HG03521 (cell line): Measurements from ENCODE around the gene PLXNB3.

Experiments used
- ATAC-seq: cut with Tn5 transposase; IDR thresholded peaks from one replicate; pipeline ENCODE4 v1.9.1; 2021; ENCODE audit warnings: mild to moderate bottlenecking, moderate library complexity; ENCODE audit not compliant: unreplicated experiment

Gene PLXNB3

DNA sequence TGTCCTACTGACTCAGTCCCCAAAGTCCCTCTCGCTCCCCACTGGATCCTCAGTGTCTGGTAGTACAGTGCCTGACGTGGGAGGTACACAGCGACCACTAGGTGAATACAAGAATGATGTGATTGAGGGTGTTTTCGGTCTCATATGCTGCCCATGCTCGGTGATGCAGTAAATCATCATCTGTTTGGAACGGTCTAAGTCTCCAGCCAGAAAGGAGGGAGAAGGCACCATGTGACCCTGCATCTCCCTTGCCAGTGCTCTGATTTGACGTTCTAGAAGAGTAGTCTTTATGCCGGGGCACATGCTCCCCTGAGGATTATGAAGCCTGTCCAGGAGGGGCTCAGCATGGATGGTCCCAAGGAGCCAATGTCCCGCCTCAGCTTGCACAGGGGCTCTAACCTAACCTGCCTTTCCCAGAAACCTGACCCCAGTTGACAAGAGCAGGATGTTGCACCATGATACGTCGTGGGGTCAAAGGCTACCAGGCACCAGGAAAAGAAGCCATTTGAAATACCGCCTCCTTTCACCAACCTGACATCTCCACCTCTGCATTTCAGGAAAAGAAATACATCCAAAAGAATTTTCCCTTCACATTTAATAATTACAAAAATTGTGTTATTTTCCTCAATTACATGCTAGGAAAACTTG is 13.8 kb upstream of the PLXNB3 start:
- ATAC-seq, result no peak

DNA sequence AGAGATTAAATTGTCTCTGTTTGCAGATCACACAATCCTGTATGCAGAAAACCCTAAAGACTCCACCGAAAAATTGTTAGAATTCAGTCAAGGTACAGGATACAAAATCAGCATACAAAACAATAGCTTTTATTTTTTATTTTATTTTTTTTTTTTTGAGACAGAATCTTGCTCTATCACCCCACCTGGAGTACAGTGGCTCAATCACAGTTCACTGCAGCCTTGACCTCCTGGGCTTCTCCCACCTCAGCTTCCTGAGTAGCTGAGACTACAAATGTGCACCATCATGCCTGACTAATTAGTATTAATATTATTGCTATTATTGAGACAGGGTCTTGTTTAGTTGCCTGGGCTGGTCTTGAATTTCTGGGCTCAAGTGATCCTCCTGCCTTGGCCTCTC is 8.9 kb upstream of the PLXNB3 start:
- ATAC-seq, result no peak

DNA sequence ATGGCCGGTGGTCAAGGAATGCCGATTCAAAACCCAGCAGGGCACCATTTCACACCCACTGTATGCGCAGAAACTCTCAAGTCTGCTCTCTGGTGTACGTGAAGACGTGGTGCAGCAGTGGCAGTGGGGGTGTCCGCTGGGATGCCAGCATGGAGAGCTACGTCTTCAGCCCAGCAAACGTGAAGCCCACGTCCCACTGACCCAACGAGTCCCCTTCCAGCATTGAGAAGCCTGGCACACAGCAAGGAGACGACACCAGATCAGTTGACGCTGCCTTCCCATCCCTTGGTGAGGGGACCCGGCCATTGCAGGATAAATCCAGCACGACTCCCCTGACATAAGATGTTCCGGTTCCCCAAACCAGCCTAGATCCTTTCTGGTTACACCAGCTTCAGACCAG is 2.2 kb upstream of the PLXNB3 start:
- ATAC-seq, result no peak

DNA sequence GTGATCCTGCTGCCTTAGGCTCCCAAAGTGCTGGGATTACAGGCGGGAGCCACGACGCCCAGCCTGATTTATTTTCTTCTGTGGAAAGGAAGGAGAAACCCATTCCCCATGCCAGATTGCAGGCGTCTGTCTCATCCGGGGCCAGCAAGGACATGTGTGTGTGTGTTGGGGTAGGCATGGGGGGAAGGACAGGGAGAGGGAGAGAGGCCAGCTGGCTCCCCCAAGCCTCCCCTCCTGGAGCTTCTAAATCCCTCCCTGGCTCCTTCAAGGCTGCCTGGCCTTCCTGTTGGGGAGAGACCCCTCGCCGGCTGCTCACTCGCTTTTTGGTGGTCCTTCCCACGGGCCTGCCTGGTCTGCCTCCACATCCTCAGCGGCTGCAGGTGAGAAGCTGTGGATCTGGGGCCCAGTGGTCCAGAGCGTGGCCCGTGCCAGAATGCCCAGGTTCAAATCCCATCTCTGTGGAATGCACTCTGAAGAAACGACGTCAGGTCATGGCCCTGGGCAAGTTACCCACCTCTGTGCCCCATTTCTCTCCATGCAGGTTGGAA is 1.3 kb upstream of the PLXNB3 start:
- ATAC-seq, result no peak

DNA sequence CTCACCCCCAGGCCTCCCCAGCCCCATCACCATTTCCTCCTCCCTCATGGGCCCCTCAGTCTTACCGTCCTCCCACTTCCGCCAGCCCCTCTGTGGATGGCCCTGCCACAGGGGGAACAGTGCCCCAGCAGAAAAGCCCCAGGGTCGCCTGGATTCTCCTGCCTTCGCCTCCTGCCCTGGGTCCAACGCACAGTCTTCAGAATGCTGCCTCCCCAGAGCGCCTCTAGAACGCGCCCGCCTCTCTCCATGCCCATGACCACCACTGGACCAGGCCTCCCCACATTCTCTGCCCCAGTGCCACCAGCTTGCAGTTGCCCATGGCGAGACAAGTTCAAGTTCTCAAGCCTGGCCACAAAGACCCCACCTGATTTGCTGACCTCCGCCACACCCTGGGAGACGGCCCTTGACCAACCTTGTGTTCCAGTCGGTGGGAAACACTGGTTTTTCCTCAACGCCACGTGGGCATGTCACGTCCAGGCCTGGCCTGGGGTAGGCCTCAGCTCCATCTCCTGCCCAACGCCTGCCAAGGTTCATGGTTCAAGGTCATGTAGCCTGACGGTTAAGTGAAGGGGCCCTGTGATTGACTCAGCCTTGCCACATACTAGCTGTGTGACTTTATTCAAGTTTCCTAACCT is 634 bp upstream of the PLXNB3 start:
- ATAC-seq, result no peak

DNA sequence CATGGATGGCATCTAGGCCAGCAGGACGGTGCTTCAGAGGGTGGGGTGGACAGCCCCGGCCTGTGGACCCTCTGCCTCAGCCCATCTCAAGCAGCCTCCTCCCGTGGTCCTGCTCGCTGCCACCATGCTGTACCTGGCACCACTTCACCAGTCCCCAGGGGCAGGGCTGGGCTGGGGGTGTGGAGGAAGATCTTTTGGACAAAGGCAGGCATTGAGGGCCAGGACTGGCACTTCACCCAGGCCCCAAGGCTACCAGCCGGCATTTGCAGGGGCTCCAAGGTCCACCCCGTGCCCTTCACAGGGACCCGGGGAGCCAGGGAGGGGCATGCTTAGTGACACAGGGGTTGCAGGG is 713 bp downstream of the PLXNB3 start:
- ATAC-seq, result no peak

DNA sequence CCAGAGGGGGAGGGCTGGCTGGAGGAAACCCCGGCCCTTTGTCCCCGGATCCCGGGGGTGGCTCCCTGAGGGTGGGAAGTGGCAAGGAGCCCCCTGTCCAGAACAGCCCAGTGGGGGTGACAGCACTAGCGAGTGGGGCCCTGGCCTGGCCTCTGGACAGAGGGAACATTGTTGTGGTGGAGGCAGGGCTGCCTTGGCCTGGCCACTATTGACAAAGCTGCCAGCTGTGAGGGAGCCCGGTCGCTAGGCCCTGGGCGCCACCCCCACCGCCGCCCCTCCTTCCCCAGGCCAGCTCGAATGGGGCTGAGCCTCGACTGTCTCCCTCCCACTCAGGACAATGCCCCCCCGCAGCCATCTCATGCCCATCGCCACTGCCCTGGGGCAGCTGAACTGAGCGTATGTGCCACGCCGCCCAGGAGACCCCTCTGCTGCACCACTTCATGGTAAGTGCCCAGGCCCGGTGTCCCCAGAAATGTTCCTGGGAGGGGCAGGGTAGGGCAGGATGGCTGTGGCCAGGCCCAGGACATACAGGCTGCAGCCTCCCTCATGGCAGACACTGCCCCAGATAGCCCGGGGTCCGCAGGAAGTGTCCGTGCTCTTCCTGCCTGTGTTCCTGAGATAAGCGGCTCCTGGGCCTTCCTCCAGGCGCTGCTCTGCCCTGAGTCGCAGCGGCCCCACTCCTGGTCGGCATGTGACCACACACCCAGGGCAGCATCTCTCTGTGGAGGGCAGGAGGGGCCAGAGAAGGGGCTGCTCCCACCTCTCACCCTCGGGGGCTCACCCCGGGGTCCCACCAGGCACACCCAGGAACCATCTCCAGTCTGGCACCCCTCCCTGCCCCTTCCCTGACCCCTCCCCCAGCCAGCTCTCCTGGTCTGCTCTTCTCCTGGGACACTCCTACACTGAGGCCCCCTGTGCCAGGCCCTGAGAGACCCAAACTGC is 1.4 kb downstream of the PLXNB3 start:
- ATAC-seq, result no peak

DNA sequence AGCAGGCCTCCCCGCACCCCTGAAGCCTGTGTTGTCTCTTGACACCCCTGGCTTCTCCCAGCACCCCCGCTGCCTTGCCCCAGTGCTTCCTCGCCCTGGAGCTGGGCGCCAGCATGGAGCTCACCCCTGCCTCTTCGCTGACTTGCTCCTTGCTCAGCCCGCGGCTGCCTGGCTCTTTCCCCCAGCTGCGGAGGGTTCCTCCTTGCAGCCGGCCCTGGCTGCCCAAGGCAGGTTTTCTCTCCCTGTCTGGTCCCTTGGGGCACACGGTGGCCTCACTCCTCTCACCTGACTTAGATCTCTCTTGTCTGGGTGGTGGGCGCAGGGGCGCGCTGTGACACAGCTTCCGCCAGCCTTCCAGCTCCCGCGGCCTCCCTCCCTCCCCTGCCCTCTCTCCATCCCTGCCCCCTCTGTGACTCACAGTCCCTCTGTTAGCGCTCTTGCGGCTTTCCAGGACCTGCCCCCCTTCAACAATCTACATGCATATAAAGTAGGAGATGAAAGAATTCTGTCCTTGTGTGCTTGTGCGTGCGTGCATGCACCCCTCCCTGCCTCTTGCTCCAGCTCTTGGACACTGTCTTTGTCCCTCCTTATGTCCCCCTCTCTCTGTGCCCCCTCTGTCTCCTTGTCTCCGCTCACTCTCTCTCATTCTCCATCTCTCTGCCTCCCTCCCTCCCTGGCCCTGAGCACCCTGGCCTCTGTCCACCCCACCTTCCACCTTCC is 2.2 kb downstream of the PLXNB3 start:
- no peak for ATAC-seq

DNA sequence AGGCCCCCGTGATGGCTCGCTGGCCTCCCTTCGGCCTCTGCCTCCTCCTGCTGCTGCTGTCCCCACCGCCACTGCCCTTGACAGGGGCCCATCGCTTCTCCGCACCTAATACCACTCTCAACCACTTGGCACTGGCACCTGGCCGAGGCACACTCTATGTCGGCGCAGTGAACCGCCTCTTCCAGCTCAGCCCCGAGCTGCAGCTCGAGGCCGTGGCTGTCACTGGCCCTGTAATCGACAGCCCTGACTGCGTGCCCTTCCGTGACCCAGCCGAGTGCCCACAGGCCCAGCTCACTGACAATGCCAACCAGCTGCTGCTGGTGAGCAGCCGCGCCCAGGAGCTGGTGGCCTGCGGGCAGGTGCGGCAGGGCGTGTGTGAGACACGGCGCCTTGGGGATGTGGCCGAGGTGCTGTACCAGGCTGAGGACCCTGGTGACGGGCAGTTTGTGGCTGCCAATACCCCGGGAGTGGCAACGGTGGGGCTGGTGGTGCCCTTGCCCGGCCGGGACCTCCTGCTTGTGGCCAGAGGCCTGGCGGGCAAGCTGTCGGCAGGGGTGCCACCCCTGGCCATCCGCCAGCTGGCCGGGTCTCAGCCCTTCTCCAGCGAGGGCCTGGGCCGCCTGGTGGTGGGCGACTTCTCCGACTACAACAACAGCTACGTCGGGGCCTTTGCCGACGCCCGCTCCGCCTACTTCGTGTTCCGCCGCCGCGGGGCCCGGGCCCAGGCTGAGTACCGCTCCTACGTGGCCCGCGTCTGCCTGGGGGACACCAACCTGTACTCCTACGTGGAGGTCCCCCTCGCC is 3.0 kb downstream of the PLXNB3 start:
- ATAC-seq, result no peak

DNA sequence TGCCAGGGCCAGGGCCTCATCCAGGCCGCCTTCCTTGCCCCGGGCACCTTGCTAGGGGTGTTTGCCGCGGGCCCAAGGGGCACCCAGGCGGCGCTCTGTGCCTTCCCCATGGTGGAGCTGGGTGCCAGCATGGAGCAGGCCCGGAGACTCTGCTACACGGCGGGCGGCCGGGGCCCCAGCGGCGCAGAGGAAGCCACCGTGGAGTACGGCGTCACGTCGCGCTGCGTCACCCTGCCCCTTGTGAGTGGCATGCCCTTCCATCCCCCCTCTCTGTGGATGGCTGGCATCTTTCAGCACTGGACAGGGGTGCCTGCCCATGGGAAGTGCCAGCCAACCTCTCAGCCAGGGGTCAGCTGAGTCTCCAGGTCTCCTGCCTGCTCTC is 3.6 kb downstream of the PLXNB3 start:
- no peak for ATAC-seq

DNA sequence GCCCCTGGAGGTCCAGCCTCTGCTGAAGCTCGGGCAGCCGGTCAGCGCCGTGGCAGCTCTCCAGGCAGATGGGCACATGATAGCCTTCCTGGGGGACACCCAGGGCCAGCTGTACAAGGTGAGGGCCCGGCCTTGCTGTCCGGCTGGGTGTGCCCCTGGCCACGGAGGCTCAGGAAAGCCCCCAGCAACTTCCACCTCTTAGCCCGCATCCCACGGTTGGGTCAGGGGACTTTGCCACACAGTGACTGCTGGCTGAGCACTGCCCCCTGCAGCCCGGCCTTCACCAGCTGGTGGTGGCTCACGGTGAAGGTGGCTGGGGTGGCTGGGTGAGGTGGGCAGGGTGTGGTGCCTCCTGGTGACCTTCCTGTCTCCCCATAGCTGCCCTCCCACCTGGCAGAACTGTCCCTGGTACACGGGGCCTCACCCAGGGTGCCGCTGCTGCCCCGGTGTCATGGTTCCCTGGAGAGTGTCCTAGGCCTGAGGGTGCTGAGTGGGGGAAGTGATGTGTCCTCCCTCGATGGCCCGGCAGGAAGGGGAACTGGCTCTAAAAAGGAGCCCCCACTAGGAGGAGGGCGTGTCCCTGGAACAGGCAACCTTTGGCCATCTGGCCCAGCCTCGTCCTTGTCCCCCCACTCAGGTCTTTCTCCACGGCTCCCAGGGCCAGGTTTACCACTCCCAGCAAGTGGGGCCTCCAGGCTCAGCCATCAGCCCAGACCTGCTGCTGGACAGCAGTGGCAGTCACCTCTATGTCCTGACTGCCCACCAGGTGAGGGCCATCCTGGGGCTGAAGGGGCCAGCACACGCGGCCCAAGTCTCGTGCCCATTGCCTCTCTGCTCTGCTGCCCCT is 4.5 kb downstream of the PLXNB3 start:
- no peak for ATAC-seq

DNA sequence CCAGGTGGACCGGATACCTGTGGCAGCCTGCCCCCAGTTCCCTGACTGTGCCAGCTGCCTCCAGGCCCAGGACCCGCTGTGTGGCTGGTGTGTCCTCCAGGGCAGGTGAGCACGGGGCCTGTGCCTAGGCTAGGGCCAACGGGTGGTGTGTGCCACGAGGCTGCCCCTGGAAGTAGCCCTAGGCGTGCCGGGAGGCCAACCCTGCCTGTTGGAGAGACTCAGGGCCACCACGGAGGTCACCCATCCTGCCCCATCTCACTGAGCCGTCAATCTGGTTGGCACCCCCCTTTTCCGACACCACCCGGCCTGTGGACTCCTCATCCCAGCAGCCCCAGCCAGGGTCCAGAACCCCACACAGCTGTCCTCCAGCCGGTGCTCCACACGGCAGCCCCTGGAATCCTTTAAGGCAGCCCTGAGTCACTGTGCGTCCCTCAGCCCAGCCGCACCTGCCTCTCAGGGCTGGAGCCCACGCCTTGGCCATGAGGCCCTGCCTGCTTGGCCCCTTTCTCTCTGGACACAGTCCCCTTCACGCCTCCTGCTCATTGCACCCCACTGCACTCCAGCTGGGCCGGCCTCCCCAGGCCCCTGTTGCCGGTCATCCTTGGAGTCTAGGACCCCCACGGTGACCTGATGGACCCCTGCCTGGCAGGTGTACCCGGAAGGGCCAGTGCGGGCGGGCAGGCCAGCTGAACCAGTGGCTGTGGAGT is 5.3 kb downstream of the PLXNB3 start:
- no peak for ATAC-seq

DNA sequence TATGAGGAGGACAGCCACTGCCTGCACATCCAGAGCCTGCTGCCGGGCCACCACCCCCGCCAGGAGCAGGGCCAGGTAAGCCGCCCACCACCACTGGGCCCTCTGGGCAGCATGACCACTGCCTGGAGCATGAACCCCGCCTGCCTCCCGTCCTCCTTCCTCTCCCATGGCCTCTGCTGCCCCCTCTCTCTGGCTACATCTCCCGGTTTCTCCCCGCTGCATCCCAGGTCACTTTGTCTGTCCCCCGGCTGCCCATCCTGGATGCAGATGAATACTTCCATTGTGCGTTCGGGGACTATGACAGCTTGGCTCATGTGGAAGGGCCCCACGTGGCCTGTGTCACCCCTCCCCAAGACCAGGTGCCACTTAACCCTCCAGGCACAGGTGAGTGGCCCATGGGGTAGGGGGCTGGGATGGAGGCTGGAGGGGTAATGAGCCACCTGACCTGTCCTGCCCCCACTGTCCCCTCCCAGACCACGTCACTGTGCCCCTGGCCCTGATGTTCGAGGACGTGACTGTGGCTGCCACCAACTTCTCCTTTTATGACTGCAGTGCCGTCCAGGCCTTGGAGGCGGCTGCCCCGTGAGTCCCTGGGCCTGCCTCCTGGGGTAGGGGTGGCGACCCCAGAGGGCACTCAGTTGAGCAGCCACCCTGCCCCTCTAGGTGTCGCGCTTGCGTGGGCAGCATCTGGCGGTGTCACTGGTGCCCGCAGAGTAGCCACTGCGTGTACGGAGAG is 6.0 kb downstream of the PLXNB3 start:
- no peak for ATAC-seq

DNA sequence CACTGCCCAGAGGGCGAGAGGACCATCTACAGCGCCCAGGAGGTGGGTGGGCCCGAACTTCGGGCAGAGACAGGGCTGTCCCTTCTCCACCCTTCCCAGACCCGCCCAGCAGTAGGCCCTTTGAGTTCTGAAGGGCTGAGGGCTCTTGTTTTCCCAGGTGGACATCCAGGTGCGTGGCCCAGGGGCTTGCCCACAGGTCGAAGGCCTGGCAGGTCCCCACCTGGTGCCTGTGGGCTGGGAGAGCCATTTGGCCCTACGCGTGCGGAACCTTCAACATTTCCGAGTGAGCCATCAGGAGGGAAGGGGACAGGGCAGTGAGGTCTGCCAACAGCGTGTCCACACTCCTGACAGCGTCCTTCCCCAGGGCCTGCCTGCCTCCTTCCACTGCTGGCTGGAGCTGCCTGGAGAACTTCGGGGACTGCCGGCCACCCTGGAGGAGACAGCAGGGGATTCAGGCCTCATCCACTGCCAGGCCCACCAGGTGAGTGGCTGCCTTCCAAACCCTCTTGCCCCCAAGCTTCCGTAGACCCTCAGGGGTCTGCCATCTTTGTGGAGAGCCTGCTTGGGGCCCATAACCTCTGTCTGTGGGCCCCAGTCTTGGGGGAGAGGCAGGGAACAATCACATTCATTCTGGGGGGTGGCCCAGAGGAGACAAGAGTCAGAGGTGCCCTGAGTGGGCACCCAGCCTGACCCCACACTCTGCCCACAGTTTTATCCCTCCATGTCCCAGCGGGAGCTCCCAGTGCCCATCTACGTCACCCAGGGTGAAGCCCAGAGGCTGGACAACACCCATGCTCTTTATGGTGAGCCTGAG is 6.8 kb downstream of the PLXNB3 start:
- ATAC-seq, result no peak

DNA sequence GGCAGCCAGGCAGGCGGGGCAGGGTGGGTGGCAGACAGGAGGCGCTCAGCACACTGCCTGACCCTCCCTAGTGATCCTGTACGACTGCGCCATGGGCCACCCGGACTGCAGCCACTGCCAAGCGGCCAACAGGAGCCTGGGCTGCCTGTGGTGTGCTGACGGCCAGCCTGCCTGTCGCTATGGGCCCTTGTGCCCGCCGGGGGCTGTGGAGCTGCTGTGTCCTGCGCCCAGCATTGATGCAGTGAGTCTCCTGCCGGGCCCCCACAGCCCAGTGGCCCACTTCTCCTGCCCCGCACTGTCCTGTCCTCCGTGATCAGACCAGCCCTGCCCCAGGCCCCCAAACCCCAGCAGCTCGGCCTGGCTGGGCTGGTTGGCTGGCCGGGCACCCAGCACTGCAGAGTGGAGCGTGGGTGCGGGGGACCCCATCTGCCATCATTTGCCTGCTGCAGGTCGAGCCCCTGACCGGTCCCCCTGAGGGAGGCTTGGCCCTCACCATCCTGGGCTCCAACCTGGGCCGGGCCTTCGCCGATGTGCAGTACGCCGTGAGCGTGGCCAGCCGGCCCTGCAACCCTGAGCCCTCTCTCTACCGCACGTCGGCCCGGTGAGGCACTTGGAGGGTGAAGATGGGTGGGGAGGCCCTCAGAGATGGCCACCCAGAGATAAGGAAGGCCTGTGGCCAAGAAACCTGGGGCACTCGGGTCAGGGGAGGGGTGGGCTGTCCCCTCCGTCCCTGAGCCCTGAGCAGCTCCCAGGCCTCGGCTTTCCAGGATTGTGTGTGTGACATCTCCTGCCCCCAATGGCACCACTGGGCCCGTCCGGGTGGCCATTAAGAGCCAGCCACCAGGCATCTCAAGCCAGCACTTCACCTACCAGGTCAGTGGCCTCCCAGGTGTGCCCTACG is 7.6 kb downstream of the PLXNB3 start:
- no peak for ATAC-seq
